GM19463 (cell line): ENCODE measurements around the gene VAPA.
"Not testable (repeated sequence)": the region's sequence is repeated elsewhere in the genome, so short reads cannot be mapped to it uniquely, and the experiment has no call there.

ENCODE experiments used
- ATAC-seq: cut with Tn5 transposase; IDR thresholded peaks from one replicate; pipeline ENCODE4 v1.9.1; 2021; ENCODE audit warnings: mild to moderate bottlenecking, moderate library complexity; ENCODE audit not compliant: unreplicated experiment

VAPA gene

DNA sequence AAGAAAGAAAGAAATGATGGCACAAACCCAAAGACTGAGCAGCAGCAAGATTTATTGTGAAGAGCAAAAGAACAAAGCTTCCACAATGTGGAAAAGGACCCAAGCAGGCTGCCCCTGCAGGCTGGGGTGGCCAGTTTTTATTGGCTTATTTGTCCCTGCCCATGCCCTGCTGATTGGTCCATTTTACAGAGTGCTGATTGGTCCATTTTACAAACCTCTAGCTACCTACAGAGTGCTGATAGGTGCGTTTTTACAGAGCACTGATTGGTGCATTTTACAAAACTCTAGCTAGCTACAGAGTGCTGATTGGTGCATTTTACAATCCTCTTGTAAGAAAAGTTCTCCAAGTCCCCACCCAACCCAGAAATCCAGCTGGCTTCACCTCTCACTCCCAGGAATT is 1.5 kb upstream of the VAPA start:
- ATAC-seq: not testable (repeated sequence)

DNA sequence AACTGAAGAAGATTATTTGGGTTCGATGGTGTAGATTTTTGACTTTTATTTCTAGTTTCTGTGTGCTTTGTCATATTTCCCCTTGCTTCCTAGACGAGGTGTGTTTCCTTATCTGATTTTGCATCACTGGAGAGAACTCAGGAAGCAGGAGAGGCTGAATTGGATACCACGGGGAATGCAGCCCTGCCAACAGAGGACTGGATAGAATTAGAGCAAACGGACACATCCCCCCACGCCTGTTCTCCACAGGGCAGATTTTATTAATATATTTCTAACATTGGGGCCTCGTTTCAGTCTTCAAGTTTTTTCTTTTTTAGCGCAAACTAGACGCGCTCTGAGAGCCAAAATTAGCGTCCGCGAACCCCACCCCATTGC is 678 bp upstream of the VAPA start:
- ATAC-seq: no peak

DNA sequence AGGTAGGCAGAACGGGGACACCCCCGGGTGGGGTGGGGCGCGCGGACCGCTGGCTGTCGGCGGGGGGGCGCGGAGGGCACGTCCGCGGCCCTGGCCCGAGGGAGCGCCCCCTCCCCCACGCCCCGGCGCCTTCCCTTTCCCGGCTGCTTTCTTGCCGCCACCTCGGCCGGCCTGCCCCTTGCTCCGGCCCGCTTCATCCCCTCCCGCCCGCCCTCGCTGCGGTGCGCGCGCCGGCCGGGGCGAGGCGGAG is 443 bp downstream of the VAPA start:
- ATAC-seq: no peak

DNA sequence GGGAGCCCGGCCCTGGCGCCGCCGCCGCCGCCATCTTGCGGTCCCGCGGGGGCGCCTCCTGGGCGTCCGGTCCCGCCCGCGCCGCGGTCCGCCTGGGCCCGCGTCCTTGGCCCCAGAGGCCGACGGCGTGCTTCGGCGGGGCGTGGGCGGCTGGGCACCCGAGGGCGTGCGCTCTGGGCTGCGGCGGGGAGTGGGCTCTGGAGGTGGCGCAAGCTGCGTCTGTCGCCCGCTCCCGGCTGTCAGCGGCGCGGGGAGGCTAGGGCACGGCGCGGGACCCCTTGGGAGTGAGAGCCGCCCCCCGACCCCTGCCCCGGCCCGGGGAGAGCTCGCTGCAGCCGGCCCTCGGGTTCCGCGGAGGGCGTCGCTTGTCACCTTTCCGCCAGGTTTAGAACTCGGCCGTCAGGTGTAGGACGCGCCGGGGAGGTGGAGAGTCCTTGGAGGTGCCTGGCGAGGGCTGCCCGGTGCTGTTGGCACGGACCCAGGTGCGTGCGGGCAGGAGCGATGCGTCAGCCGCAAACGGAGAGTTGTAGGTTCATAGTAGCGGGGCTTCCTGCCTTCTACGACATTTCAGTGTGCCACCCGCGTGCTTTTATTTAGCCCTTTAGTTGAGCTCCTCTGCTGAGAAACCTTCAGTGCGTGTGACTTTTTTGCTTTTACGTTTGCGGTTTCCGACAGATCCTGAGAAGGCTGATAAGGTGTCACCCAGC is 921 bp downstream of the VAPA start:
- peak; percentile 28 for ATAC-seq

DNA sequence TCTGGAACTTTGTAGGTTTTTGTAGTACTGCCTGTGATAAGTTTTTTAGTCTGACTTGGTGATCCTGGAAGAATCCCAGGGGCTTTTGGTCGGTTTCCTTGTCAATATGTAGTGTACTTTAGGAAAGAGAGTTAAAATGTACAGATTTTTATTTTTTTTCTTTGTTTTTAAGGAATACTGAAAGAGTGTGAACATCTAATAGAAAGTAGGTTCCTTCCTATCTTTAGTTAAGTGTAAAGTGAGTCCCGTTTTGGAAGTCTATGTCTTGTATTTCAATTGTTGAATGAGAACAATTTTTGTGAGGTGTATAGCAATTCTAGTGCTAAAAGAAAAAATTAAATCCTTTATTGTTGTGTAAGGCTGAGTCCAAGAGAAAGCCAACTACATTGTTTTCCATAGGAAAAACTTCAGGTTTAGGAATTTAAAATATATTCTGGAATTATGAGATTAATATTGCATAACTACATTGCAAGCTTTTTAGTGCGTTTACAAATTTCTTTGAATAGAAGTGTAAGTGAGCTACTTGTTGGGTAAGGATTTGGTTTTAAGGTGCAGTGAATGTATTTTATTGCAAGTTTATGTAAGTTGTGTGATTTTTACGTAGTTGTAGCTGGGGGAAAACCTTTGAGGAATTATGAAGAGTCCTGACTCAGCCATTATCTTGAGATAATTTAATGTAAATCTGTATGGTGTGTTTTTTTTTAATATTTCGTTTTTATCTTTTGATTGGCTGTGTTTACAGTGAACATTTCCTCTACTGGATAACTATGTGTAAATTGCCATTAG is 1.7 kb downstream of the VAPA start:
- ATAC-seq: no peak

DNA sequence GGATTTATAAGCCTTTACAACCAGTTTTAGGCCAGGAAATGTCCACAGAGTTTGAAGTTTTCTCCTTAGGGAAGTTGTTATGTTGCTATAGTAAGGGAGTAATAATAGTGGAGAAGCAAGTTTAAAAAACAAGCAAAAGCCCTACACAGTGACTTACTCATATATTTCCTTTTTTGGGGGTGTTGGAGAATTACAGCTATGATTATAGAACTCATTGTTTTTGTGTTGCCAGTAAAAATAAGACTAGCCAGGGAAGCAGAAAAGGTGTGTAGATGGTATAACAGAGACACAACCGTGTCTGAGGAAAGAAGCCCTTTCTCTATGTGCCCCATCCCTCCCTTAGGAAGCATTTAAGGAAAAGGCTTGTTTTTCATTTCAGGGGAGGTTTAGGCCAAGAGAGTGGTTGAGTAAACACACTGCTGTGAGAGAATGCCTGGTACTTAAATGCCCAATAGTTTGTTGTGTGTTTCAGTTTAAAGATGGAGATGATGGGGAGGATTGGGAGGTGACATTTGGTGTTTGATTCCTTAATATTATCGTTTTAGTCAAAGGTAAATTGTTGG is 2.3 kb downstream of the VAPA start:
- ATAC-seq: no peak

DNA sequence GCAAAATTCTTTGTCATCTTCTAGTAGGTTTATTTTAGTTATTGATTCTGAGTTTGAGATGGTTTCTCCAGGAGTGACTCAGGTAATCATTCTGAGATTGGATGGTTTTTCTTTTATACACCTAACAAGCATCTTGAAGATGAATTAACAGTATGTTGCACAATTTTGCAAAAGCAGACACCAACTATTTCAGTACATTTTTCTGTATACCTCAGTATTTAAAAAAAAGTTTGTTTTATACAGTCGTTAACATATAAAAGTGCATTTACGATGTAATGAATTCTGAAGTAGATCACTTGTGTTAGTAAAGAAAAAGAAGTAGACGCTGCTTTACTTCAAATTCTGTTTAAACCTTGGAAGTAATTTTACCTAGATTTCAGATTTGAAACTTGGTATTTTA is 3.0 kb downstream of the VAPA start:
- no peak for ATAC-seq

DNA sequence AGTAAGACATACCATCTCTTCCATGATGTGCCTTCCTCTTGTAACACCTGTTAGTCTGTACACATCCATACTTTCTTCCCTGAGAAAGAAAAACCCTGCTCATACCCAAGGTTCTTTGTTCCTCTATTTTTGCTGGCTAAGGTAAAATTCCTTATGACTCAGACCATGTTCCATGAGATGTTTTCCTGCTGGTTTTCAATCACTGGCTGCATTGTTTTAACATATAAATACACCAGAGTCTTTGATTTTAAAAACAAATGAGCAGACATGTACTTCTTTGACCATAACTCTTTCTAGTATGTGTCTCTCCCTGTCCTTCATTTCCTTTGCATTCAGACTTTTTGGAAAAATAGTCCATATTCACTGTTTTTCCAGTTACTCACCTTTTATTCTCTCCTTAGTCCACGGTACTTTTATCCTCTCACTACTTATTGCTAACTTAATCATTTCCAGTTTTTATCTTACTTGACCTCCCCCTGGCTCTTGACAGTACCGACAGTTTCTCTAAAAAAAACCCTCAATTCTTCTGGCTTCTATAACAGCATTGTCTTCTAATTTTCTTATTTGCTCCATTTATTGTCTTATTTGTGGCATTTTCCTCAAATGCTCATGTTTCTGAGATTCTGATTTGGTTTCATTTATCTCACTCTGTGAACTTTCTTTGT is 4.3 kb downstream of the VAPA start:
- no peak for ATAC-seq

DNA sequence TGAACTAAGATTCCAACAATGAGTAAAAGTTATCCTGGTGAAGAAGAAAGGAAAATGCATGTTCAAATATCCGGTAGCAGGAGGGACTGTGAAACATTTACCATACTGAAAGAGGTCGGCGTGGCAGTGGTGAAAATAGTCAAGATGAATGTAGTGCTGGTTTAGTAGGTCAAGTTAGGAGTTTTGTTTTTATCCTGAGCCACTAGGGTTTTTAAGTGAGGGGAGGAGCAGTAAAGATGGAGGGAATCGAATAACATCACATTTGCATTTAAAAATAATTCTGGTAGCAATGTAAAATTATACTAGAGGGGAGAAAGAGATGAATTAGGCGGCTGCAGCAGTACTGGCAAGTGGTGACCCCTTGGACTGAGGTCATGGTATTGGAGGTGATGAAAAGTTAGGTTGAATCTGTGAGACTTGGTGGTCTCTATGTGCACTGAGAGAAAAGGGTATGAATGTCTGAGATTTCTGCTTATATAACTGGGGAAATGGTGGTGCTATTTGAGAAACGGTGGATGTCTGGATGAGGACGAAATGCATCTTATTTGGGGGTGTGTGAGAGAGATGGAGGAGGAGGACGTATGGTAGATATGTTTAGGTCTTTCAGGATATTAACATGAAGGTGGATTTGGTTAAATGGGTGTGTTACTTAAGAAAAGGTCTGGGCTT is 5.9 kb downstream of the VAPA start:
- ATAC-seq: no peak

DNA sequence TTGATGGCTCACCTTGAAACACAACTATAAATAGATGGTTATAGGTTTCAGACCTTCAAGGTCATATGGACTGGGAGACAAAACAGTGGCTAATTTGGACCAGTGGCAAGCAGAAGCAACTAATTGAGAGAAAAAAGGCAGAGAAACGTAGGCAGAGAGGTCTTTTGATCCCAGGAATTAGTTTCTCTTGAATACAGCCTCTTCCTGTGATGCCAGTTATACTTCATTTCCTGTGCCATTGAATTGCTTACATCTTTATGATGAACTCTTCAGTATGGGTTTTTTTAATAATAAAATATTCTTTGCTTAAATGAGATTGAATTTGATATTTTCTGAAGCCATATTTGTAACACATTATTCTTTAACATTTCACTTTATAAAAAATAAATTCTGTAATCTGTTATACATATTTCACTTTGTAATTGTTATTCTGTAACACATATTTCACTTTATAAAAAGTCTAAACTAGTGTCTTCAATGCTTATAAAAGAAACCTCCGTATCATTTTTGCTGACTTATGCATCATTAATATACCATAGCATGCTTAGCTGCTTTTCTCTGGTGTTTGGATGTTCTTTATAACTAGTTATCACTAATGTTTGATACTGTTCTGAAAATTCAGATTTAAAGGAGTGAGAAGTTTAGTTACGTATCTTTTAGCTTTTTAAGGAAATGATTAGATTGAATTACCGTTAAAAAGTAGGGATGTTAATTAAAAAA is 8.9 kb downstream of the VAPA start:
- no peak for ATAC-seq

DNA sequence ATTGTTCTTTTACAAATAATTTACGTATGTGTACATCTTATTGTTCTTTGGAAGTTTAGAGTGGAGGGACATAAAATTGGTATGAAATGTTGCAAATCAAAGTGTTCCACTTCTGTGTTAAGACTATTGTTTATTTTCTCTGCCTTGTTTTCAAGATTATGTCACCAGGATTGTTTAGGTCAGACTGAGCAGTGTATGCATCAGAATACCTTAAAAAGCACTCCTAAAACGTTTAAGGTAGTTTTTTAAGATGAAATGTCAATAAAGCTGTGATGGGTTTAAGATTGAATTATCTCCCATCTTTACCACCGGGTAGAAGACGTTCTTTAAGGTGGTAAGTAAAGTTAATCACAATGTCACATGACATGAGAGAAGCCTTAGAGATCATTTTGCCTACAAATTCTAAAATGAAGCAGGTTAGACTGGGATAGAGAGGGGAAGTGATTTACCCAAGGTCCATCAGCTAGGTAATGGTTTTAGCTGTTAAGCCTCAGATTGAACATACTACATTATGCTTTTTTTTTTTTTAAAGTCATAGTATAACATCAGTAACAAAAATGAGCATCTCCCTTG is 10.6 kb downstream of the VAPA start:
- ATAC-seq: no peak

DNA sequence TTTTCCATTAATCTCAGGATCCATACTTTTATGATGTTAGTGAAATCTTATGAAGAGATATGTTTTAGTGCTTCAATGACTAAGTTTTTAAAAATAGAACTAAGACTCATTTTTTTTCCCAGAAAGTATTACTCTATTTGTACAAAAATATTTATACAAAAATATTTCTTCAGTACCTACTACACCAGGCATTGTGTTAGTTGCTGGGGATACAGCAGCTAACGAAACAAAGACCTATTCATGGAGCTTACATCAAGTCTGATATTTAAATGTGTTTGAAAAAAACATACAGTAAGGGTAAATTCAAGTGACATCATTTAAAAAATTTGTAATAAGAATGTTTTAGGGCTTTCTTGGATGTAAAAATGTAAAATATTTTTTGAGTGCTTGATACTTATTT is 11.6 kb downstream of the VAPA start:
- ATAC-seq: no peak

DNA sequence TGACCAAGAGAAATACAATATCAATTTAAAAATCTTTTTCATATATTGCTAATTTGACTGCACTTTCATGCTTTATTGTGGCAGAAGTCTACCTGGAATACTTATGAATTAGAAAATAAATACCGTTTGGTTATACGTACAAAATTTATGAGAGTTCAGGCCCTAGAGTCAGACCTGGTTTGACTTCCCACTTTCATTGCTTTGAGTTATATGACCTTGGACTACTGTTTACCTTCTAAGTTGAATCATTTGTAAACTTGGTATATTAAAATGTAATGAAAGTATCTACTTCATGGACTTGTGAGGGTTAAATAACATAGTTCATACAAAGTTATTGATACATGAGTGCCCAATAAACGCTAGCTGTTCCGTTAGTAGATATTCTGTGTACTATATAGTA is 12.0 kb downstream of the VAPA start:
- ATAC-seq: no peak

DNA sequence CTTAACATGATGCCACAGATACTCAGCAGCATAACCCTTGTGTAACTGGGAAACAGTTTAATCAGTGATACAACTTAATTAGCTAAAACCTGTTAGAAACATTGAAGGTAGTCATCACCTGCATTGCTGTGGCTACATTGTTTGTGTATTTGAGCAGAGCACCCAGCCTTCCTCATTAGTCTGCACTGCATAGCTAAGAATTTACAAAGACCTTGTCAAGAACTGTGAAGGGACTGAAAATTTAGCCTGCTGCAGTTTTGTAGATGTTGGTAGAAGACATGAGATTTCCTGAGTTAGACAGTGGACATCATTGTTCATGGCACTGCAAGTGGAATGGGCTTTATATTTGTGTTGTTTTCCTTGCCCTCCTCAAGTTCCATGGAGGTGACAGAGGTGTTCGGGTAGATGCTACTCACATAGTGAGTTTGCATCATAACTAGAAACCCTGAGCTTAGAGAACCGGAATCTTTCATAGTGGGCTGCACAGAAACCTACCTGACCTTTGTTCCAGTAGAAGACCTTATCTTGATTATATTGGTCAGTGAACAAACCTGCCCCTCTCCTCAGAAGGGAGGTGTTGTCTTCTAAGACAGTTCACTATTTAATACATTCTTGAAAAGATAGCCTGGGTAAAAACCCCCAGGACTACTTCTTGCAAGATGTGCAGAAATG is 12.5 kb downstream of the VAPA start:
- ATAC-seq: no peak

DNA sequence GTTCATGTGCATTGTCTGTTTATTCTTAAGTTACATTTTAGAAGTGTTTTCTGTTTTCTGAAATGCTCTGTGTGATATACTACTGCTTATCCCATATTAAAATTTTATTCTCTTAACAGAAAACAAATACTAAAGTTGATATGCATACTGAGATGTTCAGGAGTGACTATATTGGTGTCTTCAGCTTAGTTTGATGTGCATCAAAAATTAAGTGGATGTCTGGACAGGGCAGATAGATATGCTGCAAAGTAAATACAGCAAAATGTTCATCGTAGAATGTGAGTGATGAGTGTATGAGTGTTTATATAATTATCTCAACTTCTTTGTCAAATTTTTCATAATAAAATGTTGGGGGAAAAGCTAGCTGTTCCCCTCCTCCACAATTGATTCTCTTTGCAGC is 13.2 kb downstream of the VAPA start:
- ATAC-seq: no peak

DNA sequence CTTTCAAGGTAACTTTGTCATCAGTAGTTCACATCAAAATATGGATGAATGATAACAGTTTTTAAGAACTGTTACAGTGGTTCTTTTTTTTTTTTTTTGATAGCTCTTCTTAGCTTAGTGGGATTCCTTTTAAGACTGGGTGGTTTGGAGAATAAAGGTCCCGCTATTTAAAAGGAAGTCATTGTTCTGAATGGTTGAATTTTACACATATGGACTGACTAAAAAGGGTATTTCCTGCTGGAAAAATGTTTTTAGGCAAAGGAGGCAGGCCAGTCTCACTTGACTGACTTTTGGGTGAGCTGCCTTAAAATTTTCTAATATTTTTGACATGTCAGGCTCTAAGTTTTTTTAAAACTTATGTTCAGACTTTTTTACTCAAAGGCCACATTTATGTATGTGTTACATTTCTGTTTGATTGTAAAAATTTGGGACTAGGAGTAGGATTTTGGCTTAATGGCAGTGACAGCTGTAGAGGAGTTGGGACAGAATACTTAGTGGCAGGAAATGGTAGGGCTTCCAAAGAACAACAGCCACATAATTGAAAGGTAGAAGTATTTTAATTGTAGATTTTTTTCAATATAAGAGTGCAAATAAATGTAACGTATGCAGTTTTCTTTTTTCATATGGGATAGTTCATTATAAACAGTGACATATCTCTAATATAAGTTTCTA is 13.7 kb downstream of the VAPA start:
- ATAC-seq: no peak

DNA sequence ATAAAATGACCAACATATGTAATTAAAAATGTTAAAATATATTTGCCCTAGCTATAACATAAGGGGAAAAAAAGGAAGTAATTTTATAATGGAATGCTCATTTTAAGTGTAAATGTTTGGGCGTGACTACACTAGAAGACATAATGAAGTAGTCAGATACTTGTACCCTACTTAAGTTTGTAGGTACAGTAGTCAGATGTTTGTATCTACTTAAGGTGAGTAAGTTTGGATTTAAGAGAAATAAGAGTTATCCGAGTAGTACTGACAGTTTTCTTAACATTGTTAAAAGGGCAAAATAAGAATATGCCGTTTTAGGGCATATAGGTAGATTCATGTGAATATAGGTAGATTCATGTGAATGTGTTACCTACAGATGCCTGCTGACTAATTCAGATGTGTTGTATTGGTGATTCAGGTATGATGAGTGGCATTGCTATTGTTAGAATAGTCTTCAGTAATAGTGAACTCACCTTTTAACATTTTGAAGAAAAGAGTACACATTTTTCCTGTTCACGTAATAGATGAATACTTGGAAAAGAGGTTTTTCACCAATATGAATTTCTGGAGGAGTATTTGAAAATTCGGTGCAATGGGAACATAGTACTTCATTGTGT is 14.9 kb downstream of the VAPA start:
- ATAC-seq: no peak

DNA sequence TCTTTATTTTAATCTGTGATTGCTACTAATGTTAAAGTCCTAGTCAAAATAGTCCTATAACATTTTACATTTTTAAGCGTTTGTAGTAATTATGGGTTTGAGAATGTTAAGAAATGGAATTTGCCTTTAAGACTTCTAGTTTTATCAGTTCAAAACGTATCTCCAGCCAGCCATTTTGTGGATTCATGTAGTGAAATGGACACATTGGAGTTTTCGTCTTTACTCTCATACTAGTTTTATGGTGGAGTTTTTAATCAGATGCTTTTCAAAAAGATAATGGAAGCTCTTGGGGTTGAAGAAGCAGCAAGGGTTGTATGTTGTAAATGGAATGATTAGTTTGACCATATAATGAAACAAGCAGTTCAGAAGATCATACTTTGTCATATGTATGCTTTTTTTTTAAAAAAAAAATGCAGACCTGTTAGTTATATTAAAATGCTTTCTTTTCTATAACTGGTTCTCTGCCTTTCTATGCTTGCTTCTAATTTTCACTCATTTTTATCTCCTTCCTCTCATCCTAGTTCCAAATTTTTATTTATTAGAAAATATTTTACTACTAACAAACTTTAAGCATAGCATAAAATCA is 16.6 kb downstream of the VAPA start:
- ATAC-seq: no peak

DNA sequence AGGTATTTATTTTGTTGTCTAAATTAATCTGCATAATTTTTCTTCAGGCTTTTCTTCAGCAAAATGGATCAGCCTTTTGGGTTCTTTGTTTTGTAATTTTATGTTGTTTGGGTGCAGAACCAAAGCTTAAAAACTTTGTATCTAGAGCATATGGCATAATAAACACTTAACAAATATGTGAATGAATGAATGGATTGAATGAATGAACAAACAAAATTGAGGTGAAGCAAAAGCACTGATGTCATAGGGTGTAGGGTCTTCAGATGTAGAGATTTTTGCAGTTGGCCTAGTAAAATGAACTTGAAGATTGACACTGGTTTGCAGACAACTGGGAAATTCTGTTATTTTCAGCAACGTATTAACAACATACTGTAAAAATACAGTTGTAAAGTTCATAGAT is 17.3 kb downstream of the VAPA start:
- no peak for ATAC-seq
